Measurements from ENCODE around the gene PCMTD2. TPM values are rescaled to one million over a fixed set of nuclear protein-coding genes. Genes with fewer than 3 reads are reported as not detected.

PCMTD2 gene
- total RNA-seq, 1 donor from 2014 or later, result 45.2 TPM

GRCh38 chr20:64210656-64211369 is 44.7 kb upstream of the PCMTD2 start:
- intact Hi-C loops (cut with DNase I), result no loop called here
- Histone ChIP-seq H3K4me1 (peaks cover 25% of the 10 kb centered on the region), H3K27ac (no peak overlapping the region), H3K4me3 (no peak overlapping the region), H3K36me3 (no peaks in the 10 kb centered on the region), H3K9me3 (no peaks in the 10 kb centered on the region), H3K27me3 (no peaks in the 10 kb centered on the region)
- no peak for DNase-seq (ENCODE audit: extremely low spot score in 2 of 2)
- TF ChIP-seq, protein P1, sequence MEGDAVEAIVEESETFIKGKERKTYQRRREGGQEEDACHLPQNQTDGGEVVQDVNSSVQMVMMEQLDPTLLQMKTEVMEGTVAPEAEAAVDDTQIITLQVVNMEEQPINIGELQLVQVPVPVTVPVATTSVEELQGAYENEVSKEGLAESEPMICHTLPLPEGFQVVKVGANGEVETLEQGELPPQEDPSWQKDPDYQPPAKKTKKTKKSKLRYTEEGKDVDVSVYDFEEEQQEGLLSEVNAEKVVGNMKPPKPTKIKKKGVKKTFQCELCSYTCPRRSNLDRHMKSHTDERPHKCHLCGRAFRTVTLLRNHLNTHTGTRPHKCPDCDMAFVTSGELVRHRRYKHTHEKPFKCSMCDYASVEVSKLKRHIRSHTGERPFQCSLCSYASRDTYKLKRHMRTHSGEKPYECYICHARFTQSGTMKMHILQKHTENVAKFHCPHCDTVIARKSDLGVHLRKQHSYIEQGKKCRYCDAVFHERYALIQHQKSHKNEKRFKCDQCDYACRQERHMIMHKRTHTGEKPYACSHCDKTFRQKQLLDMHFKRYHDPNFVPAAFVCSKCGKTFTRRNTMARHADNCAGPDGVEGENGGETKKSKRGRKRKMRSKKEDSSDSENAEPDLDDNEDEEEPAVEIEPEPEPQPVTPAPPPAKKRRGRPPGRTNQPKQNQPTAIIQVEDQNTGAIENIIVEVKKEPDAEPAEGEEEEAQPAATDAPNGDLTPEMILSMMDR (IDR thresholded peaks at IDR 0.05), result no peak
- TF ChIP-seq POLR2AphosphoS5 (IDR thresholded peaks at IDR 0.05; ENCODE audit: insufficient read depth in 1 of 2, low read depth in 1 of 2), result no peak

- H3K27ac ChIP-seq, result peak overlapping the region; percentile 43
- no peak for TF ChIP-seq POLR2A (IDR thresholded peaks at IDR 0.05)
- peaks cover 18% of the 10 kb centered on the region for H3K4me1 ChIP-seq
- no peaks in the 10 kb centered on the region for H3K27me3 ChIP-seq
- no peaks in the 10 kb centered on the region for H3K36me3 ChIP-seq
- intact Hi-C loops (cut with DNase I), result no loop called here
- H3K9me3 ChIP-seq, result no peaks in the 10 kb centered on the region
- H3K4me3 ChIP-seq, result no peak overlapping the region
- no peak for DNase-seq (ENCODE audit: extremely low spot score in 2 of 2)
These were observed 43.5 kb upstream of the PCMTD2 start for GRCh38 chr20:64211874-64212658.

DNA sequence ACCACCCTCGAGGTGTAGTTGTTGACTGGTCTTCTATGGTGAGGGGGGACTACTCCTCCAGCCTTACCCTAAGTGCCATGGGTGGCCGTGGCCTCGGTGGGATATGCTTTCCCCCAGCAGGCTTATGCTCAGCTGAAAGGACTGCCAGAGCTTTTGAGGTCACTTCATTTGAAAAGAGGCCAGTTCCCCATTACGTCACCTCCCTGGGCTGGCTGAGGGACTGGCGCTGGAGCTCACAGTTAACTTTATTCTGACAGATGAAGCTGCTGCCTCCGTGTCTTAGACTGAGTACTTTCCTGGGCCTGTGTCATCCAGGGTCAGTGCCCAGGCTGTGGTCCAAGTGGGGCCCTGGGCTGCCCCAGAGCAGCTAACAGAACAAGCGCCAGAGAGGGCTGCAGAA is 42.8 kb upstream of the PCMTD2 start:
- intact Hi-C loops (cut with DNase I), result no loop called here
- H3K4me3 ChIP-seq, result no peak overlapping the region
- DNase-seq (ENCODE audit: extremely low spot score in 2 of 2), result no peak
- H3K36me3 ChIP-seq, result no peaks in the 10 kb centered on the region
- H3K4me1 ChIP-seq, result peaks cover 18% of the 10 kb centered on the region
- no peaks in the 10 kb centered on the region for H3K27me3 ChIP-seq
- no peak for TF ChIP-seq POLR2A (IDR thresholded peaks at IDR 0.05)
- TF ChIP-seq, protein P1 (IDR thresholded peaks at IDR 0.05), result no peak
- peak in 1 of 2 donors; percentile 19 for TF ChIP-seq POLR2AphosphoS5 (IDR thresholded peaks at IDR 0.05; ENCODE audit: insufficient read depth in 1 of 2, low read depth in 1 of 2)
- H3K9me3 ChIP-seq, result no peaks in the 10 kb centered on the region
- peak overlapping the region; percentile 43 for H3K27ac ChIP-seq

DNA sequence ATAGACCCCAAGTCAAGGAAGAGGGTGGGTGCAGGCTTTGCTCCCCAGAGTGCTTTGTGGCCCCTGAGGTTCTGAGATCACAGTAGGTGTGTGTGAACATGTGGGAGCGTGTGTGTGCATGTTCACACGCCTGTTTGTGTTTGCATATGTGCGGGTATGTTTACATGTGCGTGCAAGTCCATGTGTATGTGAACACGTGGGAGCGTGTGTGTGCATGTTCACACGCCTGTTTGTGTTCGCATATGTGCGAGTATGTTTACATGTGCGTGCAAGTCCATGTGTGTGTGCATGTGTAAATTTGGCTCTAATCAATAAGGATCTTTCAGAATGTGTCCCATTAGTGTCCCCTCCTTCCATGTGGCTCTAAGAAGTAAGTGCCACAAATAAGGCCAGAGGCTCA is 41.4 kb upstream of the PCMTD2 start:
- no peaks in the 10 kb centered on the region for H3K27me3 ChIP-seq
- no peaks in the 10 kb centered on the region for H3K36me3 ChIP-seq
- intact Hi-C loops (cut with DNase I), result no loop called here
- TF ChIP-seq POLR2AphosphoS5 (IDR thresholded peaks at IDR 0.05; ENCODE audit: insufficient read depth in 1 of 2, low read depth in 1 of 2) (no peak), POLR2A (IDR thresholded peaks at IDR 0.05) (no peak)
- TF ChIP-seq, protein P1 (IDR thresholded peaks at IDR 0.05), result no peak
- no peak overlapping the region for H3K27ac ChIP-seq
- H3K4me1 ChIP-seq, result peaks cover 18% of the 10 kb centered on the region
- H3K4me3 ChIP-seq, result no peak overlapping the region
- H3K9me3 ChIP-seq, result no peaks in the 10 kb centered on the region
- no peak for DNase-seq (ENCODE audit: extremely low spot score in 2 of 2)

DNA sequence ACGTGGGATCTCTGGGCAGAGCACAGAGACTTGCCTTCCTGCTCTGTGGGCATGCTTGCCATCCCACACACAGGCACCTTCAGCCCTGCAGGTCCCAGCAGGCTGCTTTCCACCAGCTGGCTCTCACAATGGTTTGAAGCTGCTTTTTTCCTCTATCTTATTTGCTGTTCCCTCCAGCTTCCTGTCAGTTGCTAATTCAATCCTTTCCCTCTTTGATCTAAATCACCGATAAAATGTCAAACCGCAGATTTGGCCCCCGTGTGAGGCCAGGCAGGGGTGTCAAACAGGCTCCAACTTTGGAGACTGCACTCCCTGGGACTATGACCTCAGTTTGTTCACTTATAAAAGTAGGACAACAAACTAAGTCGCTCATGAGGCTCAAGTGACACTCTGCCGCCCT is 40.6 kb upstream of the PCMTD2 start:
- TF ChIP-seq, protein P1 (IDR thresholded peaks at IDR 0.05), result no peak
- TF ChIP-seq POLR2A (IDR thresholded peaks at IDR 0.05) (no peak), POLR2AphosphoS5 (IDR thresholded peaks at IDR 0.05; ENCODE audit: insufficient read depth in 1 of 2, low read depth in 1 of 2) (no peak)
- peaks cover 18% of the 10 kb centered on the region for H3K4me1 ChIP-seq
- intact Hi-C loops (cut with DNase I), result no loop called here

More for the DNA sequence above, 40.6 kb upstream of the PCMTD2 start:
- H3K27me3 ChIP-seq, result no peaks in the 10 kb centered on the region
- H3K9me3 ChIP-seq, result no peaks in the 10 kb centered on the region
- no peak overlapping the region for H3K27ac ChIP-seq
- no peak overlapping the region for H3K4me3 ChIP-seq
- no peaks in the 10 kb centered on the region for H3K36me3 ChIP-seq
- DNase-seq (ENCODE audit: extremely low spot score in 2 of 2), result no peak
